Heart left ventricle (tissue), 13 donors: ENCODE data around the gene SYTL5.

Experiments used
- POLR2A ChIP-seq, 2 donors: fragments of 450-650 bp; IDR thresholded peaks; one replicate each; pipeline ENCODE4 v1.6.1; 2017; ENCODE audit warnings: antibody characterized with exemption in 2 of 2, mild to moderate bottlenecking in 2 of 2, moderate library complexity in 2 of 2
- TF ChIP-seq, protein P1 (sequence below), 12 donors: fragments of 200-600 bp; sonication (generic) in 4 of 12; IDR thresholded peaks; one replicate each; pipeline versions ENCODE4 v1.5.0 to v1.8.0; 2018 to 2022; ENCODE audit warnings: antibody characterized with exemption in 12 of 12, mild to moderate bottlenecking in 5 of 12
- donor health status: ischemic (EF 13 %, LVEDD 7.1; RV severe dilation, severe dysfunction).
- donor health status: DM: no; HTN: yes; CAD: no.
- donor health status: DM: no; HTN: no; CAD: no.
- donor health status: ischemic (EF 25% LVEDD 6.9; RV normal size, moderate dysfunction).
- donor health status: ischemic (EF 25% LVEDD 5.7; RV mildly dilated, moderate dysfunction).
- donor health status: ischemic (EF 35%, LVEDD 5.7; RV mildly dilated, moderate dysfunction).
- donor health status: nonischemic (EF 11% LVEDD 7.7; RV severe dilation, severe dysfunction).
- donor health status: DM: yes; HTN: yes; CAD: no.
- donor health status: PGD.
- donor health status: ischemic (EF 29% LVEDD 5.4; RV normal size, mild dysfunction).
- donor health status: nonischemic (EF 23%, LVEDD 6.1; RV moderate dilation, normal function).

- TF ChIP-seq, protein P1, sequence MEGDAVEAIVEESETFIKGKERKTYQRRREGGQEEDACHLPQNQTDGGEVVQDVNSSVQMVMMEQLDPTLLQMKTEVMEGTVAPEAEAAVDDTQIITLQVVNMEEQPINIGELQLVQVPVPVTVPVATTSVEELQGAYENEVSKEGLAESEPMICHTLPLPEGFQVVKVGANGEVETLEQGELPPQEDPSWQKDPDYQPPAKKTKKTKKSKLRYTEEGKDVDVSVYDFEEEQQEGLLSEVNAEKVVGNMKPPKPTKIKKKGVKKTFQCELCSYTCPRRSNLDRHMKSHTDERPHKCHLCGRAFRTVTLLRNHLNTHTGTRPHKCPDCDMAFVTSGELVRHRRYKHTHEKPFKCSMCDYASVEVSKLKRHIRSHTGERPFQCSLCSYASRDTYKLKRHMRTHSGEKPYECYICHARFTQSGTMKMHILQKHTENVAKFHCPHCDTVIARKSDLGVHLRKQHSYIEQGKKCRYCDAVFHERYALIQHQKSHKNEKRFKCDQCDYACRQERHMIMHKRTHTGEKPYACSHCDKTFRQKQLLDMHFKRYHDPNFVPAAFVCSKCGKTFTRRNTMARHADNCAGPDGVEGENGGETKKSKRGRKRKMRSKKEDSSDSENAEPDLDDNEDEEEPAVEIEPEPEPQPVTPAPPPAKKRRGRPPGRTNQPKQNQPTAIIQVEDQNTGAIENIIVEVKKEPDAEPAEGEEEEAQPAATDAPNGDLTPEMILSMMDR (IDR thresholded peaks at IDR 0.05): no peak
- TF ChIP-seq POLR2A (IDR thresholded peaks at IDR 0.05): no peak
Observed at GRCh38 chrX:38069273-38069672, 62.9 kb downstream of the SYTL5 start.
